ENCODE results near the gene CSF1.

Gene CSF1

DNA sequence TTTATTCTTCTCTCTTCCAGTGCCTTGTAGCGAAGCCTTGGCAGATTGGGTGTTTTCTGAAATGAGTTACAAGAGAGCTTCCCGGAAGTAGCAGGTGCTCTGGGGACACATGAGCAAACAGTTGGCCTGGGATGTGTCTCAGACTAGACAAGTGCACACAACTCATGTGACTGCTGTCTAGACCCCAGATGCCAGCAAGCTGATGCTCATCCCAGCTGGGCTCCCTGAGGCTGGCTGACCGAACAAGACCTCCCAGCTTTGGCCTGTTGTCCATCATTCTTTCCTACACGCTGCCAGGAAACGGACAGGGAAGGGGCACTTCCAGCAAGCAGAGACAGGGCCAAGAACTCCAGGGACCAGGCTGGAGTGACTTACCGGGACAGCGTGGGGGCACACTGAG lies 18.7 kb upstream of the CSF1 start:
- H2BK5ac ChIP-seq (ENCODE audit: low read length), result no peak overlapping the region
- H3K56ac ChIP-seq (ENCODE audit: low read length), result no peak overlapping the region
- no peak overlapping the region for H3K9ac ChIP-seq (ENCODE audit: low read length)
- H3K4me1 ChIP-seq (ENCODE audit: control insufficient read depth, low read depth, low read length), result peaks cover 1% of the 10 kb centered on the region
- H3K23ac ChIP-seq (ENCODE audit: low read length), result no peak overlapping the region
- H4K5ac ChIP-seq (ENCODE audit: low read length), result no peak overlapping the region
- H3K4ac ChIP-seq (ENCODE audit: low read depth, low read length), result no peak overlapping the region
- H3K79me1 ChIP-seq (ENCODE audit: low read length), result no peaks in the 10 kb centered on the region
- no peak overlapping the region for H4K8ac ChIP-seq (ENCODE audit: low read depth, low read length)
- no peak overlapping the region for H3K4me3 ChIP-seq (ENCODE audit: low read length)
- no peak overlapping the region for H2AK5ac ChIP-seq (ENCODE audit: low read length)
- H3K18ac ChIP-seq (ENCODE audit: low read length), result no peak overlapping the region
- no peaks in the 10 kb centered on the region for H3K36me3 ChIP-seq (ENCODE audit: control insufficient read depth, insufficient read depth, low read length)
- no peak overlapping the region for H2BK120ac ChIP-seq (ENCODE audit: low read depth, low read length)
- H3K4me2 ChIP-seq (ENCODE audit: low read length), result no peak overlapping the region
- DNase-seq, result no peak
- no peak overlapping the region for H3K27ac ChIP-seq (ENCODE audit: low read depth, low read length)
- H3K27me3 ChIP-seq (ENCODE audit: insufficient read depth, low read length, poor library complexity), result no peaks in the 10 kb centered on the region
- H3K79me2 ChIP-seq (ENCODE audit: control insufficient read depth, insufficient read depth, low read length), result no peaks in the 10 kb centered on the region
- no CpG with 5 or more reads among the region's 7 CpGs for WGBS (ENCODE audit: extremely low coverage, insufficient coverage, low lambda C conversion rate)
- no peak overlapping the region for H2BK15ac ChIP-seq (replicated peaks; ENCODE audit: low read depth)

DNA sequence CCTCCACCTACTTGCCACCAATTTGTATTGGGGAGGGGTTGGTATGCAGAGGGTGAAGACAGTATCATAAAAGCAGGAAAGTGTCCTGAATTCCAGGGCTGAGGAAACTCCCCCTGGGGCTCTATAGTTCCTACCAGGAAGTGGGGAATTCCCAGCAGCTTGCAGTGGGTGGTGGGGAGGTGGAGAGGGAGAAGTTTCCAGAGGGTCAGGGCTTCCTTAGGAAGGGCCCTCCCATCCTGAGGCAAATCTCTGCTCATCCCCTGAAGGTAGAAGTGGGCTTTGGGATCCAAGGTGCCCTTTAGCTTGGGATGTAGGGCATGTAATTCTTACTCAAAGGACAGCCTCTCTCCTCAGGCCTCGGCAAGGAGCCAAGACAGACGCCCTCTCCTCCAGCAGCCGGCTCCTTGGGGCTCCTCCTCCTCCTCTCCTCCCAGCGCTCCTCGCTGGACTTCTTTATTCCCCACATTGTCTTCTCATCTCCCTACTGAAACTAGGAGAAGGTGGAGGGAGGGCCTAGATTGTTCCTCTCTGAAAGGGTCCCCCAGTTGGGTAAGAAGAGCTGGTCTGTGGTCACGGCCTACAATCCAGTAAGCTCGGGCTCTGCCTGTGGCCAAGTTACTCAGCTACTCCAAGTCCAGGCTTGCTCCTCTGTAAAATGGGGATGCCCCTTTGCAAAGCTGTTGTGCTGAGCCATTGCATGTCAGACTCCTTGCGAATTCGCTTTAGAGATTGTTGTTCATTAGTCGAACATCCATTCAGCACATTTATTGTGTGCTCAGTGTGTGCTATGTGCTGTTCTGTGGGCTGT lies 17.9 kb upstream of the CSF1 start:
- Histone ChIP-seq H4K5ac (ENCODE audit: low read length) (no peak overlapping the region), H3K4me1 (ENCODE audit: control insufficient read depth, low read depth, low read length) (peaks cover 1% of the 10 kb centered on the region), H3K9ac (ENCODE audit: low read length) (no peak overlapping the region), H3K79me1 (ENCODE audit: low read length) (no peaks in the 10 kb centered on the region), H3K4ac (ENCODE audit: low read depth, low read length) (no peak overlapping the region), H2BK15ac (replicated peaks; ENCODE audit: low read depth) (no peak overlapping the region), H4K8ac (ENCODE audit: low read depth, low read length) (no peak overlapping the region), H3K27me3 (ENCODE audit: insufficient read depth, low read length, poor library complexity) (no peaks in the 10 kb centered on the region), H3K27ac (ENCODE audit: low read depth, low read length) (no peak overlapping the region), H2BK5ac (ENCODE audit: low read length) (no peak overlapping the region), H2AK5ac (ENCODE audit: low read length) (no peak overlapping the region), H2BK120ac (ENCODE audit: low read depth, low read length) (no peak overlapping the region), H3K4me2 (ENCODE audit: low read length) (no peak overlapping the region), H3K36me3 (ENCODE audit: control insufficient read depth, insufficient read depth, low read length) (no peaks in the 10 kb centered on the region), H3K4me3 (ENCODE audit: low read length) (no peak overlapping the region), H3K23ac (ENCODE audit: low read length) (no peak overlapping the region), H3K18ac (ENCODE audit: low read length) (no peak overlapping the region), H3K56ac (ENCODE audit: low read length) (peak overlapping the region; percentile 51), H3K79me2 (ENCODE audit: control insufficient read depth, insufficient read depth, low read length) (no peaks in the 10 kb centered on the region)
- peak; percentile 63 for DNase-seq
- WGBS (ENCODE audit: extremely low coverage, insufficient coverage, low lambda C conversion rate), result no CpG with 5 or more reads among the region's 10 CpGs

DNA sequence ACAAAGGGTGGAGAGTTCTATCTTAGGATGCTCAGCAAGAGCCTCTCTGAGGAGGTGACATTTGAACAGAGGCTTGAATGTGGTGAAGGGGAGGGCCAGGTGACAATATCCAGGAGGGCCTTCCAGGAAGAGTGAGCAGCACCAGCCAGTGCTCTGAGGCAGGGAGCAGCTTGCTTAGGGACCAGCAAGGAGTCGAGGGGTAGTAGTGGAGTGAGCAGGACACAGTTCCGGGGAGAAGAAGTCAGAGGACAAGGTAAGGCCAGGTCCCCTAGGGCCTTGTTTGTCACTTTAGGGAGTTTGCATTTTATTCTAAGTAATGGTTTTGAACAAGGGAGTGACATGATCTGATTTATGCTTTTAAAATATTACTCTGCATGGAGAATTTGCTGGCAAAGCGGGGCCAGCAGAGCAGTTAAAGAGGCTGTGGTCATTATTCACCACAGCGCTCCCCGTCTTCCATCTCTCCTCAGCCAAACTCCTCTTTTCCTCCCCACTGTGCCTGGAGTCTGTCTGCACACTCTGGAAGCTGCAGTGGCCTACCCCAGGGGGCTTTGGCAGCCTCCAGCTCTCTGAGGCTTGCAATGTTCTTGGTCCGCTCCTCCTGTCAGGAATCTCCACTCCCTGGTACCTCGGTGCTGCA lies 17.0 kb upstream of the CSF1 start:
- Histone ChIP-seq H3K27me3 (ENCODE audit: insufficient read depth, low read length, poor library complexity) (no peaks in the 10 kb centered on the region), H3K4me3 (ENCODE audit: low read length) (no peak overlapping the region), H3K56ac (ENCODE audit: low read length) (no peak overlapping the region), H3K18ac (ENCODE audit: low read length) (no peak overlapping the region), H3K27ac (ENCODE audit: low read depth, low read length) (no peak overlapping the region), H3K23ac (ENCODE audit: low read length) (no peak overlapping the region), H3K79me2 (ENCODE audit: control insufficient read depth, insufficient read depth, low read length) (no peaks in the 10 kb centered on the region), H2AK5ac (ENCODE audit: low read length) (no peak overlapping the region), H3K36me3 (ENCODE audit: control insufficient read depth, insufficient read depth, low read length) (no peaks in the 10 kb centered on the region), H3K9ac (ENCODE audit: low read length) (no peak overlapping the region), H3K79me1 (ENCODE audit: low read length) (no peaks in the 10 kb centered on the region), H3K4me2 (ENCODE audit: low read length) (no peak overlapping the region), H3K4ac (ENCODE audit: low read depth, low read length) (no peak overlapping the region), H4K5ac (ENCODE audit: low read length) (no peak overlapping the region), H2BK120ac (ENCODE audit: low read depth, low read length) (no peak overlapping the region), H2BK15ac (replicated peaks; ENCODE audit: low read depth) (no peak overlapping the region), H2BK5ac (ENCODE audit: low read length) (no peak overlapping the region), H3K4me1 (ENCODE audit: control insufficient read depth, low read depth, low read length) (peaks cover 1% of the 10 kb centered on the region), H4K8ac (ENCODE audit: low read depth, low read length) (no peak overlapping the region)
- WGBS (ENCODE audit: extremely low coverage, insufficient coverage, low lambda C conversion rate), result no CpG with 5 or more reads among the region's 7 CpGs
- DNase-seq, result no peak

DNA sequence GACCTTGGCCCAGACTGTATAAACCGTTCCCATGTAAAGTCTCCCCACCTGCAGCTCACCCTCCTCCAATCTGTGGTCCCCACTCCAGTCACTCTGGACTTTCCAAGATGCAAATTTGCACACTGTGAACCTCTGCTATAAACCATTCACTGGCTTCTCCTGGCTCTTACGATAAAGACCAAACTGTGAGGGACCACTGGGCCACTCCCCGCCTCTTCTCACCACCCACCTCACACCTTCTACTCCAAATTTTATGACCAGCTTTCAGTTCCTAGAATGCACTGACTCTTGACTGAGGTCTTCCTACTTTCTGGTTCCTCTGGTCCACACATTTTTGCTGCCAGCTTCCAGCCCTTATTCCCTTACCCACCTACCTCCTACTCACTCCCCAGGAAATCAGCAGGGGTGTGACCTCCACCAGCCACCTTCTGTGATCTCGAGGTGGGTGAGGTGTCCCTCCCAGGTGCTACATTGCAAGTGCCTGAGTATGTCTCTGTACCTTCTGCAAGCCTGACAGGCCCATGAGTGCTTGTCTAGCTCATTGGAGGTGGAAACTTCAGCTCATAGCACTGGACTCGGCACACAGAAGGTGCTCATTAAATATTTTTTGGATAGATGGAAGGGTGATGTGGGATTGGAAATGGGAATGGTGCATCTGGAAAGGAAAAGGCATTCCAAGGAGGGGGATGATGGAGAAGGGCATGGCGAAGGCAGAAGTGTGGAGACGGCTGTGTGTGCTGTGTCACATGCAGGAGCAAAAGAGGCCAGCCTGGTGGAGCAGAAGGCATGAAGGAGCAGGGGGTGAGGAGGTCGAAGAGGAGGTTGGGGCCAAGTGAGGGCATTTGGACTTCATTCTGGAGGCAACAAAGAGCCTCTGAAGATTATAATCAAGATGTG lies 15.6 kb upstream of the CSF1 start:
- Histone ChIP-seq H3K4me2 (ENCODE audit: low read length) (no peak overlapping the region), H3K79me1 (ENCODE audit: low read length) (no peaks in the 10 kb centered on the region), H2AK5ac (ENCODE audit: low read length) (no peak overlapping the region), H3K36me3 (ENCODE audit: control insufficient read depth, insufficient read depth, low read length) (no peaks in the 10 kb centered on the region), H3K18ac (ENCODE audit: low read length) (no peak overlapping the region), H3K27me3 (ENCODE audit: insufficient read depth, low read length, poor library complexity) (no peaks in the 10 kb centered on the region), H3K9ac (ENCODE audit: low read length) (no peak overlapping the region), H2BK5ac (ENCODE audit: low read length) (no peak overlapping the region), H3K56ac (ENCODE audit: low read length) (no peak overlapping the region), H3K79me2 (ENCODE audit: control insufficient read depth, insufficient read depth, low read length) (no peaks in the 10 kb centered on the region), H4K8ac (ENCODE audit: low read depth, low read length) (no peak overlapping the region), H3K4me3 (ENCODE audit: low read length) (no peak overlapping the region), H3K27ac (ENCODE audit: low read depth, low read length) (no peak overlapping the region), H3K4ac (ENCODE audit: low read depth, low read length) (no peak overlapping the region), H3K4me1 (ENCODE audit: control insufficient read depth, low read depth, low read length) (peaks cover 1% of the 10 kb centered on the region), H3K23ac (ENCODE audit: low read length) (no peak overlapping the region), H4K5ac (ENCODE audit: low read length) (no peak overlapping the region), H2BK15ac (replicated peaks; ENCODE audit: low read depth) (no peak overlapping the region), H2BK120ac (ENCODE audit: low read depth, low read length) (no peak overlapping the region)
- WGBS (ENCODE audit: extremely low coverage, insufficient coverage, low lambda C conversion rate), result no CpG with 5 or more reads among the region's 8 CpGs
- DNase-seq, result no peak

DNA sequence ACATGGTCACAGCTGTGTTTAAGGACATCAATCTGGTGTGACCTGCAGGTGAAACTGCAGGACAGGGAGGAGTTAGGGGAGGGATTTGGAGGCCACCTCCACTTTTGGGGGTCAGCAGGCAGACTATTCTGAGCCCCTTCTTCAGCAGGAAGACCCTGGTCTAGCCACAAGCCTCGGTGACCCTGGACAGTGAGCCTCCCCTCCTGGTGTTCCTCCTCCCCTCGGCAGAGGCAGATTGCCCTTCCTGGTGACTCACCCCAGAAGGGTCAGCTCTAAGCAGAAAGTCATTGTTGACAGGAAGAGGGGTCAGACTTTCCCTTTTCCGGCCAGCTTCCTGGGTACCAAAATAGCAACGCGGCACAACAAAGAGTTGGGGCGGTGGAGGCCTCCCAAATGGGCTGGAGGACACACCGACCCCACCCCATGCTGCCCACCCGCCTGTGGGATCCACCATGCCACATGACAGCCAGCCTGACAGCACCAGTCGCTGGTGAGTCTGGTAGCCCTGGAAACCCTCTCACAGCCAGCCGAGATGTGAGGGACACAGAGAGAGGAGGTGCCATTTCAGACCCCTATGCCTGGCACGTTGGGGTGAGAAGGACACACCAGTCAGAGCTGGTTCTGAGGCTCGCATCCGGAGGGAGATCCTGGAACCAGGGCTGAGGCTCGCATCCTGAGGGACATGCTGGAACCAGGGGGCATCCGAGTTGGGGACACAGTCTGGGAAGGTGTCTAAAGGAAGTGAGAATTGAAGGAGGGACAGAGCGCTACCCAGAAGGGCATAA lies 14.7 kb upstream of the CSF1 start:
- no peaks in the 10 kb centered on the region for H3K36me3 ChIP-seq (ENCODE audit: control insufficient read depth, insufficient read depth, low read length)
- H3K4ac ChIP-seq (ENCODE audit: low read depth, low read length), result no peak overlapping the region
- no CpG with 5 or more reads among the region's 16 CpGs for WGBS (ENCODE audit: extremely low coverage, insufficient coverage, low lambda C conversion rate)
- no peak overlapping the region for H2BK15ac ChIP-seq (replicated peaks; ENCODE audit: low read depth)
- H3K4me3 ChIP-seq (ENCODE audit: low read length), result no peak overlapping the region
- H3K18ac ChIP-seq (ENCODE audit: low read length), result no peak overlapping the region
- no peak for DNase-seq
- H3K9ac ChIP-seq (ENCODE audit: low read length), result no peak overlapping the region
- no peak overlapping the region for H3K4me2 ChIP-seq (ENCODE audit: low read length)
- H3K23ac ChIP-seq (ENCODE audit: low read length), result no peak overlapping the region
- H2AK5ac ChIP-seq (ENCODE audit: low read length), result no peak overlapping the region
- H4K8ac ChIP-seq (ENCODE audit: low read depth, low read length), result no peak overlapping the region
- H2BK120ac ChIP-seq (ENCODE audit: low read depth, low read length), result no peak overlapping the region
- no peaks in the 10 kb centered on the region for H3K79me2 ChIP-seq (ENCODE audit: control insufficient read depth, insufficient read depth, low read length)
- no peak overlapping the region for H2BK5ac ChIP-seq (ENCODE audit: low read length)
- peaks cover 1% of the 10 kb centered on the region for H3K4me1 ChIP-seq (ENCODE audit: control insufficient read depth, low read depth, low read length)
- H3K27me3 ChIP-seq (ENCODE audit: insufficient read depth, low read length, poor library complexity), result no peaks in the 10 kb centered on the region
- H4K5ac ChIP-seq (ENCODE audit: low read length), result no peak overlapping the region
- H3K79me1 ChIP-seq (ENCODE audit: low read length), result no peaks in the 10 kb centered on the region
- H3K56ac ChIP-seq (ENCODE audit: low read length), result no peak overlapping the region
- H3K27ac ChIP-seq (ENCODE audit: low read depth, low read length), result no peak overlapping the region
